GM13976 (cell line): ENCODE data around the gene STPG4.
"Not testable (repeated sequence)": the region's sequence is repeated elsewhere in the genome, so short reads cannot be mapped to it uniquely, and the experiment has no call there.

Source experiments
- DNase-seq: peaks from one replicate; pipeline ENCODE4 v3.0.0; 2012; ENCODE audit warnings: low spot score
- in situ Hi-C: fragments of 300-500 bp; cut with MboI; formaldehyde crosslinking; loops from one replicate; pipeline ENCODE4 v1.12.0; 2022; ENCODE audit warnings: low sequenced_read_pairs, mixed read lengths, inconsistent platforms; ENCODE audit not compliant: unreplicated experiment
- TF ChIP-seq, protein P1 (sequence below): IDR thresholded peaks from 2 replicates; pipeline ENCODE4 v1.5.1; 2012; ENCODE audit warnings: borderline replicate concordance, mild to moderate bottlenecking; ENCODE audit not compliant: insufficient read depth; ENCODE audit errors: extremely low read depth, missing control alignments, control extremely low read depth

The STPG4 gene

GRCh38 chr2:47119001-47119400 is 36.1 kb downstream of the STPG4 start:
- in situ Hi-C loops: no loop called here
- DNase-seq: no peak
- TF ChIP-seq, protein P1, sequence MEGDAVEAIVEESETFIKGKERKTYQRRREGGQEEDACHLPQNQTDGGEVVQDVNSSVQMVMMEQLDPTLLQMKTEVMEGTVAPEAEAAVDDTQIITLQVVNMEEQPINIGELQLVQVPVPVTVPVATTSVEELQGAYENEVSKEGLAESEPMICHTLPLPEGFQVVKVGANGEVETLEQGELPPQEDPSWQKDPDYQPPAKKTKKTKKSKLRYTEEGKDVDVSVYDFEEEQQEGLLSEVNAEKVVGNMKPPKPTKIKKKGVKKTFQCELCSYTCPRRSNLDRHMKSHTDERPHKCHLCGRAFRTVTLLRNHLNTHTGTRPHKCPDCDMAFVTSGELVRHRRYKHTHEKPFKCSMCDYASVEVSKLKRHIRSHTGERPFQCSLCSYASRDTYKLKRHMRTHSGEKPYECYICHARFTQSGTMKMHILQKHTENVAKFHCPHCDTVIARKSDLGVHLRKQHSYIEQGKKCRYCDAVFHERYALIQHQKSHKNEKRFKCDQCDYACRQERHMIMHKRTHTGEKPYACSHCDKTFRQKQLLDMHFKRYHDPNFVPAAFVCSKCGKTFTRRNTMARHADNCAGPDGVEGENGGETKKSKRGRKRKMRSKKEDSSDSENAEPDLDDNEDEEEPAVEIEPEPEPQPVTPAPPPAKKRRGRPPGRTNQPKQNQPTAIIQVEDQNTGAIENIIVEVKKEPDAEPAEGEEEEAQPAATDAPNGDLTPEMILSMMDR: no peak

DNA sequence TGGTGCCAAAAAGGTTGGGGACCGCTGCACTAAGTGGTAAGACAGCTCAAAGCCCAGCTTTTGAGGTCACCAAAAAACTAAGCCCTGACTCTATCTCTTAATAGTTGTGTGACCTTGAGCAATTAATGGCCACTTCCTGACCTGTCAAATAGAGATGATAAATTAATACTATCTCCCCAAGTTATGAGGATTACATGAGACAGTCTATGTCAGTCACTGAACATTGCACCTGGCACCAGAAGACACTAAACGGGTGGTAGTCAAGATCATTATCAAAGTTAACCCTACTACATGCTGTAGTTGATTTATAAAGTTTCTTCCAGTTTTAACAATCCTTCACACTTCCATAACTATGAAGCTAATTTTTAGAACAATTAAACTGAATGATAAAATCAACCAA is 36.5 kb downstream of the STPG4 start:
- in situ Hi-C loops: no loop called here
- TF ChIP-seq, protein P1: no peak
- no peak for DNase-seq

DNA sequence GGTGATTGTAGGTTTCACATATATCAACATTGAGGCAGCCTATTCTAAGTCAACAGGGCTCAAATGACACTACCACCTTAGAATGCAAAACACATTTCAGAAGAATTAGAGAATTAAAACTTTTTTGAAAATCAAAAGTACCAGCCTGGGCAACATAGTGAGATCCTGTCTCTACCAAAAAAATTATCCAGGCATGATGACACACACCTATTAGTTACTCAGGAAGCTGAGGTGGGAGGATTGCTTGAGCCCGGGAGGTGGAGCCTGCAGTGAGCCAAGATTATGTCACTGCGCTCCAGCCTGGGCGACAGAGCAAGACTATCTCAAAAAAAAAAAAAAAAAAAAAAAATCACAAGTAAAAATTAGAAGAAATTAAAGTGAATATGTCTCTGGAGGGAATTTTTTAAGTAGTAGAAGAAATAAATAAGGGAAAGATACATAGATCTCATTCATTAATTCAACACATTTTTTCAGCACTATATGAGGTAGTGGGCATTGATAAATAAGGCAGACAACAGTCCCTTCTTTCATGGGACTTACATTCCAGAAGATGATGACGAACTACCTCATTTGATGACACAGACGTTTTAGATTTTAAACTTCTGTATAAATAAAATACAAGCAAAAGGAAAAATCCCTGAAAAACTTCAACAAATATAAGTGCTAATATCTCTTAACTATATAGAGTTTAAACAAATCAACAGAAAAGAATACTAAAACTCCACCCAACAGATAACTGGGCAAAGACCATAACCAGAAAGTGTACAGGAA is 42.3 kb downstream of the STPG4 start:
- DNase-seq: no peak
- in situ Hi-C loops: no loop called here
- TF ChIP-seq, protein P1: no peak

GRCh38 chr2:47109680-47110079 is 45.4 kb downstream of the STPG4 start:
- in situ Hi-C loops: no loop called here
- no peak for DNase-seq
- TF ChIP-seq, protein P1: no peak

DNA sequence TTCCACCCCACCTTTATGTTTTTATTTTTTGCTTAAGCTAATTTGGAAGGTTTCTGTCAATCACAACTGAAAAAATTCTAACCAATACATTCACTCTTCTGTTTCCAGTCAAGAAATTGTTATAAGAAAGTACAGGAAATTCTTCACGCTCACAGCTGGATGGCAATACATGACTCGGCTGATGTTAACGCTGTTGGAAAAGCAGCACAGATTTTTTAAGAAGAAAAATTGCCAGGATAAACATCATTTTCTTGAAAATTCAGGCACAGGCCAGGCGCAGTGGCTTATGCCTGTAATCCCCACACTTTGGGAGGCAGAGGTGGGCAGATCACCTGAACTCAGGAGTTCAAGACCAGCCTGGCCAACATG is 46.1 kb downstream of the STPG4 start:
- TF ChIP-seq, protein P1: no peak
- in situ Hi-C loops: no loop called here
- DNase-seq: no peak

DNA sequence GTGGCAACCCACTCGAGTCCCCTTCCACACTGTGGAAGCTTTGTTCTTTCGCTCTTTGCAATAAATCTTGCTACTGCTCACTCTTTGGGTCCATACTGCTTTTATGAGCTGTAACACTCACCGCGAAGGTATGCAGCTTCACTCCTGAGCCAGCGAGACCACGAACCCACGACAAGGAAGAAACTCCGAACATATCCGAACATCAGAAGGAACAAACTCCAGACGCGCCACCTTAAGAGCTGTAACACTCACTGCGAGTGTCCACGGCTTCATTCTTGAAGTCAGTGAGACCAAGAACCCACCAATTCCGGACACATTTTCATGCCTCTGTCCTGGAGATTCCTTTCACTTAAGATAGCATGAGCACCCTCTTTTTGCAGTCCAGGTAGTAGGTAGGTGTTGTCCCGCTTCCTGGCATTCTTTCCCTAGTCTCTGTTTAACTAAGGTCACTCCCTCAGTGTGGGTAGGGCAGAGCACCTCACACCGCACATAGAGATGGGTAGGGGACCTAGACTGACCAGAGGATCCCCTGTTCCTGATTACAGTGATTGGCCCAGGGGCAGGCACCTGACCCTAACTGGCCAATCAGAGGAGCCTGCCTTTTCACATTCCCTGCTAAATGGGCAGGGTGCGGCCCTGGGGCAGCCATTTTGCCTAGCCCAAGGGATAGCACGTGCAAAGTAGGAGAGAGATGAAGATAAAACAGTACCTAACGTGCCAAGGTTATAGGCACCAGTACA is 46.7 kb downstream of the STPG4 start:
- DNase-seq, in situ Hi-C loops: not testable (repeated sequence)

GRCh38 chr2:47107201-47107600 is 47.9 kb downstream of the STPG4 start:
- DNase-seq, in situ Hi-C loops: not testable (repeated sequence)

DNA sequence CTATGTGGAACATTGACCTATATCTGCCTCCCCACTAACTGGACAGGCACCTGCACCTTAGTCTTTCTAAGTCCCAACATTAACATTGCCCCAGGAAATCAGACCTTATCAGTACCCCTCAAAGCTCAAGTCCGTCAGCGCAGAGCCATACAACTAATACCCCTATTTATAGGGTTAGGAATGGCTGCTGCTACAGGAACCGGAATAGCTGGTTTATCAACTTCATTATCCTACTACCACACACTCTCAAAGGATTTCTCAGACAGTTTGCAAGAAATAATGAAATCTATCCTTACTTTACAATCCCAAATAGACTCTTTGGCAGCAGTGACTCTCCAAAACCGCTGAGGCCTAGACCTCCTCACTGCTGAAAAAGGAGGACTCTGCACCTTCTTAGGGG is 48.9 kb downstream of the STPG4 start:
- DNase-seq, in situ Hi-C loops: not testable (repeated sequence)

DNA sequence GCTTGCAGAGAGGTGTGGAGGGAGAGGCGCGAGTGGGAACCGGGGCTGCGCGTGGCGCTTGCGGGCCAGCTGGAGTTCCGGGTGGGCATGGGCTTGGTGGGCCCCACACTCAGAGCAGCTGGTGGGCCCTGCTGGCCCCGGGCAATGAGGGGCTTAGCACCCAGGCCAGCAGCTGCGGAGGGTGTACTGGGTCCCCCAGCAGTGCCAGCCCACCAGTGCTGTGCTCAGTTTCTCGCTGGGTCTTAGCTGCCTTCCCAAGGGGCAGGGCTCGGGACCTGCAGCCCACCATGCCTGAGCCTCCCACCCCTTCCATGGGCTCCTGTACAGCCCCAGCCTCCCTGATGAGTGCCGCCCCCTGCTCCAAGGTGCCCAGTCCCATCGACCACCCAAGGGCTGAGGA is 55.4 kb downstream of the STPG4 start:
- in situ Hi-C loops: not testable (repeated sequence)

More for the DNA sequence above, 55.4 kb downstream of the STPG4 start:
- not testable (repeated sequence) for DNase-seq
